GM21786 (cell line): ENCODE measurements around the gene BPIFB4.

Experiments
- ATAC-seq: cut with Tn5 transposase; IDR thresholded peaks from one replicate; pipeline ENCODE4 v1.9.1; 2021; ENCODE audit not compliant: unreplicated experiment

Gene BPIFB4

GRCh38 chr20:33061658-33062028 lies 17.8 kb upstream of the BPIFB4 start:
- no peak for ATAC-seq

GRCh38 chr20:33062105-33062824 lies 17.2 kb upstream of the BPIFB4 start:
- ATAC-seq, result no peak

GRCh38 chr20:33062825-33063149 lies 16.7 kb upstream of the BPIFB4 start:
- ATAC-seq, result no peak

- ATAC-seq, result no peak
Observed at GRCh38 chr20:33063271-33063670, 16.2 kb upstream of the BPIFB4 start.

- no peak for ATAC-seq
Observed at GRCh38 chr20:33064572-33065287, 14.7 kb upstream of the BPIFB4 start.

- ATAC-seq, result no peak
Observed at GRCh38 chr20:33065785-33066184, 13.7 kb upstream of the BPIFB4 start.

- ATAC-seq, result no peak
Observed at GRCh38 chr20:33067806-33068205, 11.6 kb upstream of the BPIFB4 start.

GRCh38 chr20:33068251-33068939 lies 11.0 kb upstream of the BPIFB4 start:
- no peak for ATAC-seq

- no peak for ATAC-seq
Observed at GRCh38 chr20:33069673-33070072, 9.8 kb upstream of the BPIFB4 start.

GRCh38 chr20:33070111-33071053 lies 9.1 kb upstream of the BPIFB4 start:
- no peak for ATAC-seq

GRCh38 chr20:33071198-33071597 lies 8.2 kb upstream of the BPIFB4 start:
- no peak for ATAC-seq

- ATAC-seq, result no peak
Observed at GRCh38 chr20:33072362-33072761, 7.1 kb upstream of the BPIFB4 start.

GRCh38 chr20:33072813-33073212 lies 6.6 kb upstream of the BPIFB4 start:
- no peak for ATAC-seq

GRCh38 chr20:33074675-33075074 lies 4.8 kb upstream of the BPIFB4 start:
- ATAC-seq, result no peak

- no peak for ATAC-seq
Observed at GRCh38 chr20:33075281-33075680, 4.2 kb upstream of the BPIFB4 start.

GRCh38 chr20:33076662-33077372 lies 2.6 kb upstream of the BPIFB4 start:
- ATAC-seq, result no peak

- ATAC-seq, result no peak
Observed at GRCh38 chr20:33081411-33082154, 2.1 kb downstream of the BPIFB4 start.

- no peak for ATAC-seq
Observed at GRCh38 chr20:33082546-33082945, 3.1 kb downstream of the BPIFB4 start.

GRCh38 chr20:33083544-33084340 lies 4.3 kb downstream of the BPIFB4 start:
- no peak for ATAC-seq
